H9 (cell line): Measurements from ENCODE around the gene NFKBIZ. TPM values are rescaled to one million over a fixed set of nuclear protein-coding genes. Genes with fewer than 3 reads are reported as not detected.

Experiments used
- DNase-seq: peaks from one replicate; pipeline ENCODE4 v3.0.0-alpha.2; 2017
- H2AFZ ChIP-seq: one replicate; pipeline ENCODE4 v1.6.1; 2013; ENCODE audit warnings: mild to moderate bottlenecking, low read length, control low read depth, moderate library complexity
- H2AK5ac ChIP-seq: 2 replicates; pipeline ENCODE4 v1.6.1; 2013; ENCODE audit warnings: low read length, control low read depth, mixed read lengths; ENCODE audit not compliant: insufficient read length
- H2BK120ac ChIP-seq: one replicate; pipeline ENCODE4 v1.6.1; 2013; ENCODE audit warnings: low read depth, mild to moderate bottlenecking, low read length, control low read depth, inconsistent platforms; ENCODE audit not compliant: poor library complexity, severe bottlenecking
- H2BK12ac ChIP-seq: 2 replicates; pipeline ENCODE4 v1.6.1; 2013; ENCODE audit warnings: low read length, control low read depth, mixed read lengths, low read depth; ENCODE audit not compliant: insufficient read length
- H2BK15ac ChIP-seq: 2 replicates; pipeline ENCODE4 v1.6.1; 2013; ENCODE audit warnings: low read depth, low read length, control low read depth
- H2BK20ac ChIP-seq: one replicate; pipeline ENCODE4 v1.6.1; 2013; ENCODE audit warnings: low read depth, mild to moderate bottlenecking, low read length, control low read depth, inconsistent platforms; ENCODE audit not compliant: poor library complexity, severe bottlenecking
- H2BK5ac ChIP-seq: 2 replicates; pipeline ENCODE4 v1.6.1; 2013; ENCODE audit warnings: low read length, control low read depth, mixed read lengths; ENCODE audit not compliant: insufficient read length
- H3K14ac ChIP-seq: 2 replicates; pipeline ENCODE4 v1.6.1; 2013; ENCODE audit warnings: low read length, control low read depth; ENCODE audit not compliant: insufficient read depth
- H3K18ac ChIP-seq: 2 replicates; pipeline ENCODE4 v1.6.1; 2013; ENCODE audit warnings: low read depth, mild to moderate bottlenecking, mixed read lengths, low read length, control low read depth; ENCODE audit not compliant: insufficient read length
- H3K23ac ChIP-seq: 2 replicates; pipeline ENCODE4 v1.6.1; 2013; ENCODE audit warnings: low read length, control low read depth, mixed read lengths, low read depth; ENCODE audit not compliant: insufficient read length
- H3K23me2 ChIP-seq: 2 replicates; pipeline ENCODE4 v1.6.1; 2013; ENCODE audit warnings: low read depth, mild to moderate bottlenecking, mixed read lengths, low read length, control low read depth; ENCODE audit not compliant: insufficient read length, poor library complexity, severe bottlenecking
- H3K27ac ChIP-seq: 2 replicates; pipeline ENCODE4 v1.5.1; 2013; ENCODE audit warnings: low read length, control low read depth, mixed read lengths, low read depth; ENCODE audit not compliant: insufficient read length
- H3K27me3 ChIP-seq: 2 replicates; pipeline ENCODE4 v1.6.1; 2013; ENCODE audit warnings: low read length, control low read depth, inconsistent platforms; ENCODE audit not compliant: insufficient read depth
- H3K4ac ChIP-seq: 2 replicates; pipeline ENCODE4 v1.6.1; 2013; ENCODE audit warnings: low read depth, mild to moderate bottlenecking, control low read depth, inconsistent platforms, low read length, moderate library complexity
- H3K4me1 ChIP-seq: 2 replicates; pipeline ENCODE4 v1.6.1; 2013; ENCODE audit warnings: low read length, control low read depth, inconsistent platforms; ENCODE audit not compliant: insufficient read depth
- H3K4me2 ChIP-seq: 2 replicates; pipeline ENCODE4 v1.6.1; 2013; ENCODE audit warnings: low read length, control low read depth, mixed read lengths; ENCODE audit not compliant: insufficient read length, insufficient read depth
- H3K56ac ChIP-seq: 2 replicates; pipeline ENCODE4 v1.6.1; 2013; ENCODE audit warnings: low read depth, mild to moderate bottlenecking, mixed read lengths, low read length, control low read depth; ENCODE audit not compliant: insufficient read length
- H3K79me1 ChIP-seq: 2 replicates; pipeline ENCODE4 v1.6.1; 2013; ENCODE audit warnings: low read depth, mild to moderate bottlenecking, moderate library complexity, low read length, control low read depth, inconsistent platforms; ENCODE audit not compliant: insufficient read depth, poor library complexity, severe bottlenecking
- H3K79me2 ChIP-seq: 2 replicates; pipeline ENCODE4 v1.6.1; 2013; ENCODE audit warnings: low read length, control low read depth, inconsistent platforms; ENCODE audit not compliant: insufficient read depth
- H3K9ac ChIP-seq: 2 replicates; pipeline ENCODE4 v1.6.1; 2013; ENCODE audit warnings: low read length, control low read depth, mixed read lengths; ENCODE audit not compliant: insufficient read length; ENCODE audit errors: extremely low read depth
- H3K9me3 ChIP-seq: one replicate; pipeline ENCODE4 v1.6.1; 2013; ENCODE audit warnings: low read depth, low read length, inconsistent platforms; ENCODE audit not compliant: control insufficient read depth
- H3T11ph ChIP-seq: one replicate; pipeline ENCODE4 v1.6.1; 2013; ENCODE audit warnings: mild to moderate bottlenecking, low read length, control low read depth, inconsistent platforms
- H4K20me1 ChIP-seq: one replicate; pipeline ENCODE4 v1.6.1; 2013; ENCODE audit not compliant: control insufficient read depth, insufficient read length, insufficient read depth
- H4K5ac ChIP-seq: 2 replicates; pipeline ENCODE4 v1.6.1; 2013; ENCODE audit warnings: low read depth, mild to moderate bottlenecking, mixed read lengths, low read length, control low read depth; ENCODE audit not compliant: insufficient read length
- H4K8ac ChIP-seq: replicated peaks from 2 replicates; pipeline ENCODE4 v1.6.1; 2013; ENCODE audit warnings: low read length, control low read depth, mixed read lengths, low read depth; ENCODE audit not compliant: insufficient read length
- H4K91ac ChIP-seq: 2 replicates; pipeline ENCODE4 v1.6.1; 2013; ENCODE audit warnings: low read depth, mild to moderate bottlenecking, moderate library complexity, mixed read lengths, low read length, control low read depth; ENCODE audit not compliant: insufficient read length
- H3K27ac Mint-ChIP-seq, 3 experiments: 2 replicates in 2 of 3; 3 replicates in 1 of 3; pipeline ENCODE4 v1.8.0; 2020 to 2021; ENCODE audit warnings: mixed read lengths in 3 of 3, mild to moderate bottlenecking in 1 of 3, moderate library complexity in 1 of 3
- H3K27me3 Mint-ChIP-seq: 2 replicates; pipeline ENCODE4 v1.8.0; 2021; ENCODE audit warnings: low read depth, mild to moderate bottlenecking, moderate library complexity, mixed read lengths
- H3K36me3 Mint-ChIP-seq, 3 experiments: 2 replicates in 2 of 3; 3 replicates in 1 of 3; pipeline ENCODE4 v1.8.0; 2020 to 2021; ENCODE audit warnings: low read depth in 3 of 3, mixed read lengths in 3 of 3; ENCODE audit not compliant: insufficient read depth in 1 of 3
- H3K4me1 Mint-ChIP-seq, 2 experiments: 2 replicates each; pipeline ENCODE4 v1.8.0; 2020; ENCODE audit warnings: mixed read lengths in 2 of 2
- H3K4me3 Mint-ChIP-seq, 2 experiments: 2 replicates in 1 of 2; 3 replicates in 1 of 2; pipeline ENCODE4 v1.8.0; 2020 to 2021; ENCODE audit warnings: mild to moderate bottlenecking in 2 of 2, mixed read lengths in 2 of 2, moderate library complexity in 1 of 2
- H3K9me3 Mint-ChIP-seq, 2 experiments: 2 replicates in 1 of 2; 3 replicates in 1 of 2; pipeline ENCODE4 v1.8.0; 2020; ENCODE audit warnings: mild to moderate bottlenecking in 2 of 2, mixed read lengths in 2 of 2, moderate library complexity in 1 of 2
- WGBS: extraction: QIAGEN DNeasy Blood & Tissue Kit; methylation state at CpG from one replicate; pipeline ENCODE4 v1.1.7; 2013; ENCODE audit warnings: missing lambda C conversion rate, low lambda C conversion rate, mixed read lengths; ENCODE audit not compliant: insufficient read length; ENCODE audit errors: extremely low coverage; 5-methylcytosine and 5-hydroxymethylcytosine counted together
- total RNA-seq: library from RNA; stranded (reverse); gene quantifications from 2 replicates; pipeline ENCODE4 v1.2.1, GENCODE V29; 2021
- TF ChIP-seq, protein P1 (sequence below): fragments of 200-600 bp; sonication (generic); conservative IDR thresholded peaks from 3 replicates; pipeline ENCODE4 v1.8.0; 2021; ENCODE audit warnings: antibody characterized with exemption, mild to moderate bottlenecking

NFKBIZ gene
- total RNA-seq, 1 experiment from 2014 or later: 11.1 TPM

DNA sequence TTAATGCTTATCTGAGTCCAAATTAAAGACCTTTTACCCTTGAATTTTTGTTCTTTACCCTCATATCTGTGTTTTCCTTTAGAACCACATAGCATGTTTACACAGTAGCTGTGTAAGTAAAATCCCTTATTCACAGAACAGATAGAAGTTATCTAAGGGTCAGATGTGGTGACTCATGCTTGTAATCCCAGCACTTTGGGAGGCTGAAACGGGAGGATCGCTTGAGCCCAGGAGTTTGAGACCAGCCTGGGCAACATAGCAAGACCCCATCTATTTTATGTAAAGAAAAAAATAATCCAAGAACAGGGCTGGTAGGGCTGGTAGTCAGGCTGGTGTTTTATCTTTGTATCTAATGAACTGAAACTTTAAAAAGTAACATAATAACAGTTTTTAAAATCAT is 47.1 kb upstream of the NFKBIZ start:
- Histone ChIP-seq H2AFZ (no peak overlapping the region), H3K9ac (no peak overlapping the region), H3K4me2 (no peak overlapping the region), H3K56ac (no peak overlapping the region), H2BK15ac (no peak overlapping the region), H3K4me1 (0 out of 2 replicates have a peak, but pooled peaks cover 2% of the 10 kb centered on the region), H3K4ac (no peak overlapping the region), H3K27ac (no peak overlapping the region), H3K79me1 (no peaks in the 10 kb centered on the region), H3K18ac (no peak overlapping the region), H3K79me2 (no peaks in the 10 kb centered on the region; the same call in 1 of the 2 replicates), H3K27me3 (no peaks in the 10 kb centered on the region), H2BK12ac (no peak overlapping the region), H2BK120ac (no peak overlapping the region), H4K5ac (no peak overlapping the region), H4K91ac (no peak overlapping the region), H2AK5ac (no peak overlapping the region), H3K9me3 (no peaks in the 10 kb centered on the region), H3T11ph (no peak overlapping the region), H3K23me2 (no peaks in the 10 kb centered on the region), H4K20me1 (no peaks in the 10 kb centered on the region), H2BK5ac (no peak overlapping the region), H2BK20ac (no peak overlapping the region), H3K23ac (no peak overlapping the region), H3K14ac (no peak overlapping the region), H4K8ac (no peak overlapping the region)
- DNase-seq: no peak
- Mint-ChIP-seq H3K27ac (no peak overlapping the region), H3K4me3 (no peak overlapping the region), H3K36me3 (peaks cover 17 to 30% (median 27%) of the 10 kb centered on the region in 3 experiments; a peak in 6 of 7 replicates), H3K4me1 (peaks cover 9% of the 10 kb centered on the region in 2 experiments), H3K9me3 (no peaks in the 10 kb centered on the region), H3K27me3 (no peaks in the 10 kb centered on the region)
- no CpG with 5 or more reads among the region's 2 CpGs for WGBS
- TF ChIP-seq, protein P1, sequence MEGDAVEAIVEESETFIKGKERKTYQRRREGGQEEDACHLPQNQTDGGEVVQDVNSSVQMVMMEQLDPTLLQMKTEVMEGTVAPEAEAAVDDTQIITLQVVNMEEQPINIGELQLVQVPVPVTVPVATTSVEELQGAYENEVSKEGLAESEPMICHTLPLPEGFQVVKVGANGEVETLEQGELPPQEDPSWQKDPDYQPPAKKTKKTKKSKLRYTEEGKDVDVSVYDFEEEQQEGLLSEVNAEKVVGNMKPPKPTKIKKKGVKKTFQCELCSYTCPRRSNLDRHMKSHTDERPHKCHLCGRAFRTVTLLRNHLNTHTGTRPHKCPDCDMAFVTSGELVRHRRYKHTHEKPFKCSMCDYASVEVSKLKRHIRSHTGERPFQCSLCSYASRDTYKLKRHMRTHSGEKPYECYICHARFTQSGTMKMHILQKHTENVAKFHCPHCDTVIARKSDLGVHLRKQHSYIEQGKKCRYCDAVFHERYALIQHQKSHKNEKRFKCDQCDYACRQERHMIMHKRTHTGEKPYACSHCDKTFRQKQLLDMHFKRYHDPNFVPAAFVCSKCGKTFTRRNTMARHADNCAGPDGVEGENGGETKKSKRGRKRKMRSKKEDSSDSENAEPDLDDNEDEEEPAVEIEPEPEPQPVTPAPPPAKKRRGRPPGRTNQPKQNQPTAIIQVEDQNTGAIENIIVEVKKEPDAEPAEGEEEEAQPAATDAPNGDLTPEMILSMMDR: no peak
